ENCODE results near the gene ZNF628. TPM values are rescaled to one million over a fixed set of nuclear protein-coding genes. Genes with fewer than 3 reads are reported as not detected.

ZNF628 gene
- total and polyA plus RNA-seq, 2 donors, result 1.1 to 4.8 TPM

DNA sequence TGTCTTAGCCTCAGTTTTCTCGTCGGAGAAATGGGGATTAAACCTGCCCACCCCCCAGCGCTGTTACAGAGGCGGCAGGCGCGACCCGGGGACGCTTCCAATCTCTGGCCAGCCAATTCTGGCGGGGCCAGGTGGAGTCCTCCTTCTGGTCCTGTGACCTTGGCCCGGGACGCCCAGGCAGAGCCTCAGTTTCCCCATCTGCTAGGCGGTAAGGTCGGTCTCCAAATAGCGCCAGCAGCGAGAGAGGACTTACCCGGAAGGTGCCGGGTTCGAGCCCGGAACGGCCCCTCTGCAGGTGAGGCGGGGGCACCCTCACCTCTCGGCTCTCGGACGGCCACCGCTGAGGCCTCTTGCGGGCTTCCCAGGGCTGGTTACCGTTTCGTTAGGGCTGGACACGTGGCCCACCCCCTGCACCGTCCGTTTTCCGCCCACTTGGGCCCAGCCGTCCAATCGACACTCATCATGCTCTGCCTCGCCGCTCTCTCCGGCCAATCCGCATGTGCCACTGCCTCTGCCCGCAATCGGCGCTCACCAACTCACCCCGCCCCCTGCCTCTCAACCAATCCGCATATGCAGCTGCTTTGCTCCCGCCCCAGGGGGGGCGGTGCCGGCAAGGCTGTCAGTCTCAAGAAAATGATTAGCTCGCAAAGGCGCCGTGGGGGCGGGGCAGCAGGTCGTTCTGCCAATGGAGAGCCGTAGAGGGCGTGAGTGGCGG is 15.0 kb upstream of the ZNF628 start, which contains the start of gene ISOC2:
ISOC2 (minus strand) TSS at position 384 of the 715 bp plus-strand sequence. CDS start 5,156 bp downstream, outside the sequence.
- under 1% methylated on average over 54 of the region's 54 CpGs for WGBS
- peak; percentile 98 to 100 (median 99) for DNase-seq (ENCODE audit: low read depth in 6 of 9, low spot score in 9 of 9)
- Histone ChIP-seq H3K27me3 (ENCODE audit: control insufficient read depth in 2 of 2, insufficient read depth in 1 of 2, low read length in 1 of 2) (peaks cover 1 to 33% of the 10 kb centered on the region in 2 donors), H3K9me3 (ENCODE audit: control insufficient read depth in 2 of 2, insufficient read depth in 1 of 2, low read length in 1 of 2) (peaks cover 1 to 8% of the 10 kb centered on the region in 2 donors), H3K36me3 (ENCODE audit: control insufficient read depth in 2 of 2, insufficient read depth in 2 of 2, low read length in 1 of 2) (no peaks in the 10 kb centered on the region), H3K27ac (ENCODE audit: low read depth in 1 of 2, low read length in 1 of 2) (peak within 1 kb of the TSS; percentile 83 to 85), H3K4me1 (ENCODE audit: control insufficient read depth in 2 of 2, insufficient read depth in 2 of 2, low read length in 2 of 2) (peaks cover 11 to 15% of the 10 kb centered on the region in 2 donors), H3K4me3 (ENCODE audit: low read length in 2 of 2) (peak within 1 kb of the TSS; percentile 62 to 84)

DNA sequence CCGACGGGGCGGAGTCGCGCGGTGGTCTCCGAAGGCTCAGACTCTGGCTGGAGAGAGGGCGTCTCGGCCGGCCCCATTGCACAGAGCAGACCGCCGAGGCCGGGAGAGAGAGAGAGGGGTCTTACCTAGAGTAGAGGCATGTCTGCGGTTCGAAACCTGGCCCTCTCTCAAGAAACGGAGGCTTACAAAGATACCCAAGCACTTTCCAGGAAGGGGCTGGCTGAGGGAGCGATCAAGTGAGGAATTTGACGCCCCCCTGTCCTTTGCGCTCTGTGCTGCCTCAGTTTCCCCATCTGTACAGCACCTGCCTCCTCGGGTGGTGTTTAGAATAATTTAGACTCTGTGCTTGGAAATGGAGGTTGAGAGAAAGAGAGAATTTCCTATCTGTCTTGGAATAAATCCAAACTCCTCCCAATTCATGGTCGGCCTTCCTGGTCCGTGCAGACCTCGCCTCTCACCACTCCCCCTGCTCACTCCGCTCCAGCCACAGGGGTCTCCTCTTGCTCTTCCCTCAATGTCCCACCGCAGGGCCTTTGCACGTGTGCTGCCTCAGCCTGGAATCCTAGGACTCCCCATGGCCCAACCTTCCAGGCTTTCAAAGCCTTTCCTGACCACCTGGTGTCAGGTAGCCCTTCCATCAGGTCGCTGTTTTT is 14.3 kb upstream of the ZNF628 start:
- H3K4me3 ChIP-seq (ENCODE audit: low read length in 2 of 2), result peak overlapping the region; percentile 50 to 62
- H3K9me3 ChIP-seq (ENCODE audit: control insufficient read depth in 2 of 2, insufficient read depth in 1 of 2, low read length in 1 of 2), result peaks cover 1 to 8% of the 10 kb centered on the region in 2 donors
- peak overlapping the region; percentile 46 to 78 for H3K27ac ChIP-seq (ENCODE audit: low read depth in 1 of 2, low read length in 1 of 2)
- DNase-seq (ENCODE audit: low read depth in 6 of 9, low spot score in 9 of 9), result no peak
- 12% methylated on average over 27 of the region's 27 CpGs for WGBS
- peaks cover 11 to 15% of the 10 kb centered on the region in 2 donors for H3K4me1 ChIP-seq (ENCODE audit: control insufficient read depth in 2 of 2, insufficient read depth in 2 of 2, low read length in 2 of 2)
- H3K36me3 ChIP-seq (ENCODE audit: control insufficient read depth in 2 of 2, insufficient read depth in 2 of 2, low read length in 1 of 2), result no peaks in the 10 kb centered on the region
- peaks cover 2 to 33% of the 10 kb centered on the region in 2 donors for H3K27me3 ChIP-seq (ENCODE audit: control insufficient read depth in 2 of 2, insufficient read depth in 1 of 2, low read length in 1 of 2)

DNA sequence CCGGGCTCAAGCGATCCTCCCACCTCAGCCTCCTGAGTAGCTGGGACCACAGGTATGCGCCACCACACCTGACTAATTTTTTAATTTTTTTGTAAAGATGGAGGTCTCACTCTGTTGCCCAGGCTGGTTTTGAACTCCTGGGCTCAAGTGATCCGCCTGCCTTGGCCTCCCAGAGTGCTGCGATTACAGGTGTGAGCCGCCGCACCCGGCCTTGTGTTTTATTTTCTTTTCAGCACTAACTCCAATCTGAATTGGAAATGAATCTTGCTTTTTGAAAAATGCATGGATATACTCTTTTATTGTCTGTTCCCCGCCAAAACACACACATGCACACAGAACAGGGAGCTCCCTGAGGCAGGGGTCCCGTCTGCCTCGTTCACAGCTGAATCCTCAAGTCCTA is 13.7 kb upstream of the ZNF628 start:
- H3K36me3 ChIP-seq (ENCODE audit: control insufficient read depth in 2 of 2, insufficient read depth in 2 of 2, low read length in 1 of 2), result no peaks in the 10 kb centered on the region
- H3K27me3 ChIP-seq (ENCODE audit: control insufficient read depth in 2 of 2, insufficient read depth in 1 of 2, low read length in 1 of 2), result peaks cover 2 to 37% of the 10 kb centered on the region in 2 donors
- DNase-seq (ENCODE audit: low read depth in 6 of 9, low spot score in 9 of 9), result no peak
- peaks cover 1 to 8% of the 10 kb centered on the region in 2 donors for H3K9me3 ChIP-seq (ENCODE audit: control insufficient read depth in 2 of 2, insufficient read depth in 1 of 2, low read length in 1 of 2)
- peaks cover 11 to 15% of the 10 kb centered on the region in 2 donors for H3K4me1 ChIP-seq (ENCODE audit: control insufficient read depth in 2 of 2, insufficient read depth in 2 of 2, low read length in 2 of 2)
- no peak overlapping the region for H3K27ac ChIP-seq (ENCODE audit: low read depth in 1 of 2, low read length in 1 of 2)
- 93% methylated on average over 11 of the region's 11 CpGs for WGBS
- H3K4me3 ChIP-seq (ENCODE audit: low read length in 2 of 2), result no peak overlapping the region

DNA sequence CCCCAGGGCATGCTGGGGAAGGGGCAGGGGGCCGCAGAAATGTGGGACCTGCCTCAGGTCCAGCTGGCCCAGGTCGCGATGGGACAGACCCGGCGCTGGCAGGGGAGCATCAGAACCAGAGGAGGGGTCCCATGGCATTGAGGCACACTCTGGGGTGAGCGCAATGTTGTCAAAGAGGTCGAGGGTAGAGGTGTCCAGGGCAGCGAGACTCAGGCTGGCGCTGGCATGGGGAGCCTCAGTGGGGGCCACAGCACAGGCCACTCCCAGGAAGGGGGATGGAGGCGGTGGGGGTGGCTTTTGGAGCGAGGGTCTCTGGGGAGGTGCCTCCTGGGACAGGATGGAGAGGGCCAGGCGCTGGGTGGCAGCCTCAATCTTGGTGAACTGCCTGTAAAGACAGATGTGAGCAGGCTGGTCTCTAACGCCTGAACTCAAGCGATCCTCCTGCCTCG is 12.8 kb upstream of the ZNF628 start:
- DNase-seq (ENCODE audit: low read depth in 6 of 9, low spot score in 9 of 9), result no peak
- peaks cover 1 to 8% of the 10 kb centered on the region in 2 donors for H3K9me3 ChIP-seq (ENCODE audit: control insufficient read depth in 2 of 2, insufficient read depth in 1 of 2, low read length in 1 of 2)
- peaks cover 2 to 40% of the 10 kb centered on the region in 2 donors for H3K27me3 ChIP-seq (ENCODE audit: control insufficient read depth in 2 of 2, insufficient read depth in 1 of 2, low read length in 1 of 2)
- no peaks in the 10 kb centered on the region for H3K36me3 ChIP-seq (ENCODE audit: control insufficient read depth in 2 of 2, insufficient read depth in 2 of 2, low read length in 1 of 2)
- 84% methylated on average over 15 of the region's 15 CpGs for WGBS
- H3K4me3 ChIP-seq (ENCODE audit: low read length in 2 of 2), result no peak overlapping the region
- peaks cover 15 to 20% of the 10 kb centered on the region in 2 donors for H3K4me1 ChIP-seq (ENCODE audit: control insufficient read depth in 2 of 2, insufficient read depth in 2 of 2, low read length in 2 of 2)
- no peak overlapping the region for H3K27ac ChIP-seq (ENCODE audit: low read depth in 1 of 2, low read length in 1 of 2)

DNA sequence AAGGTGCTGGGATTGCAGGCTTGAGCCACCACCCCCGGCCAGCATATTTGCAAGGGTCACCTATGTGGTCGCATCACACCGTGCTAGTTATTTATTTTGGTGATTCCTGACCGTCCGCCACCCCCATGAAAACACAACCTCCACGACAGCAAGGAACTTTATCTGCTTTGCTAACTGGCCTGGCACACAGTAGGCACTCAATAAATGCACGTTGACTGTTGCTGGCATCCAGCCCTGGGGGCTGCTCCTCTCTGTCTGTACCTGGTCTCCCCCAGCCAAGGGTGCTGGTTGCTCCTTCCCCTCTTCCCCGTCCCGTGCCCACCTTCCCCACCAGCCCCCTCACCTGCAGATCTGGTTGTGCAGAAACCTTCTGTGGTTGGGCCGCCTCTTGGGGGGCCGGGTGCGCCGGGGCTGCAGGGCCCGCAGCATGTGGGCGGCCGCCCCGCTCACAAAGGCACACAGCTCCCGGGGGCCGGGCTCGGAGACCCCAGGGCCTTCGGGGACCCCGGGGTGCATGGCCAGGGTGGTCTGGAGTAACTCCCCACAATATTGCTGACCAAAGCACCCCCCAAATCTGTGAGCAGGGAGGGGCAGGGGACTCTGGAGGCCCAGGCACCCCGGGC is 12.3 kb upstream of the ZNF628 start:
- no peaks in the 10 kb centered on the region for H3K36me3 ChIP-seq (ENCODE audit: control insufficient read depth in 2 of 2, insufficient read depth in 2 of 2, low read length in 1 of 2)
- H3K27ac ChIP-seq (ENCODE audit: low read depth in 1 of 2, low read length in 1 of 2), result no peak overlapping the region
- peaks cover 1 to 8% of the 10 kb centered on the region in 2 donors for H3K9me3 ChIP-seq (ENCODE audit: control insufficient read depth in 2 of 2, insufficient read depth in 1 of 2, low read length in 1 of 2)
- peaks cover 15 to 20% of the 10 kb centered on the region in 2 donors for H3K4me1 ChIP-seq (ENCODE audit: control insufficient read depth in 2 of 2, insufficient read depth in 2 of 2, low read length in 2 of 2)
- H3K27me3 ChIP-seq (ENCODE audit: control insufficient read depth in 2 of 2, insufficient read depth in 1 of 2, low read length in 1 of 2), result peaks cover 2 to 40% of the 10 kb centered on the region in 2 donors
- DNase-seq (ENCODE audit: low read depth in 6 of 9, low spot score in 9 of 9), result no peak
- WGBS, result 82% methylated on average over 23 of the region's 23 CpGs
- H3K4me3 ChIP-seq (ENCODE audit: low read length in 2 of 2), result no peak overlapping the region

DNA sequence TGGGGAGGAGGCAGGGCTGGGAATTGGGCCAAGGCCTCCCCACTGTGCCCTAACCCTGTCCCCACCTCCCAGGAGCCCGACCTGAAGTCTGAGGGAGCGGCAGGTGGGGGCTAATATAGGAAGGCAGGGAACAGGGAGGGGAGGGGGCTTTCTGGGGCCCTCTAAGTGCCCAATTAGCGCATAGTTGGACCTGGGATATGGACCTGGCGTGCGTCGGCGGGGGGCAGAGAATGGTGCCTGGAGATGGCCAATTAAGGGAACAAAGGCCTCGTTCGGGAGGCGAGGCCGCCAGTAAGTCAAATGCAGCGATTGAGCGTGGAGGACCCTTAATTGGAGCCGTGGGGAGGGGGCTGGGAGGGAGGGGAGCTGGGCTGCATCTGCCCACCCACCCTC is 11.8 kb upstream of the ZNF628 start, which contains the start of gene C19orf85:
C19orf85 (minus strand) TSS at position 90 of the 393 bp plus-strand sequence. CDS start 197 bp downstream, outside the sequence.
- Histone ChIP-seq H3K27me3 (ENCODE audit: control insufficient read depth in 2 of 2, insufficient read depth in 1 of 2, low read length in 1 of 2) (peaks cover 2 to 40% of the 10 kb centered on the region in 2 donors), H3K4me3 (ENCODE audit: low read length in 2 of 2) (no peak within 1 kb of the TSS), H3K27ac (ENCODE audit: low read depth in 1 of 2, low read length in 1 of 2) (no peak within 1 kb of the TSS), H3K4me1 (ENCODE audit: control insufficient read depth in 2 of 2, insufficient read depth in 2 of 2, low read length in 2 of 2) (peaks cover 15 to 20% of the 10 kb centered on the region in 2 donors), H3K9me3 (ENCODE audit: control insufficient read depth in 2 of 2, insufficient read depth in 1 of 2, low read length in 1 of 2) (peaks cover 1 to 8% of the 10 kb centered on the region in 2 donors), H3K36me3 (ENCODE audit: control insufficient read depth in 2 of 2, insufficient read depth in 2 of 2, low read length in 1 of 2) (no peaks in the 10 kb centered on the region)
- no peak for DNase-seq (ENCODE audit: low read depth in 6 of 9, low spot score in 9 of 9)
- 81% methylated on average over 14 of the region's 14 CpGs for WGBS

DNA sequence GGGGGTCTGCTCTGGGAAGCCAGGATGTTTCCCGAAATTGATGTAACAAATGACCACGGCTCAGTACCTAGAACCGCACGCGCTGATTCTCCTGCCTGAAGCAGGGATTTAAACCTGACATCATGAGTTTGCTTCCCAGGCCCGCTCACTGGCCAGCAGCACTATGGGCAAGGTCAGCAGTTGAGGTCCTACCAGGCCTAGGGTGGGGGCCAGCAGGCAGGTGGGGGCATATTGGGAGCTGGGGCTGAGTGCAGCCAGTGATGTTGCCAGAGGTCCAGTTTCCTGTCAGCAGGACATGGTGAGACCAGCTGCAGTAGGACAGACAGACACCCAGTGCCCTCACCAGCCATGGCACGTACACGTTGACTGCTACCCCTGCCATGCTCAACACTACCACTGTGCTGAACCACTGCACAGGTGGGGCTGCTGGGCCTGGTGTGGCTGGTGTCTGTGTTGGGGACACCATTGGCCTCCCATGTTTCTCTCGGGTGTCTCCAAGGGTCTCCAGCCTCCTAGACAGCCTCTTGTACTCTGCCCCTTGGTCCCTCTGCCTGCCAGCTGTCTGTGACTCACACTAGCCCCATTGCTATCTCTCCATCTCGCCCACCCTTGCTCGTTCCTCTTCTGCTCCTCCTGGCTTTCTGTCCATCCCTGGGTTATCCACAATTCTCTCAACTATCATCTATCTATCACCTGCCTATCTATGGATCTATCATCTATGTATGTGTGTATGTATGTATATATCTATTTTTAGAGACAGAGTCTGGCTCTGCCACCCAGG is 10.8 kb upstream of the ZNF628 start:
- H3K36me3 ChIP-seq (ENCODE audit: control insufficient read depth in 2 of 2, insufficient read depth in 2 of 2, low read length in 1 of 2), result no peaks in the 10 kb centered on the region
- H3K27ac ChIP-seq (ENCODE audit: low read depth in 1 of 2, low read length in 1 of 2), result no peak overlapping the region
- no peak overlapping the region for H3K4me3 ChIP-seq (ENCODE audit: low read length in 2 of 2)
- DNase-seq (ENCODE audit: low read depth in 6 of 9, low spot score in 9 of 9), result no peak
- peaks cover 2 to 40% of the 10 kb centered on the region in 2 donors for H3K27me3 ChIP-seq (ENCODE audit: control insufficient read depth in 2 of 2, insufficient read depth in 1 of 2, low read length in 1 of 2)
- peaks cover 15 to 19% of the 10 kb centered on the region in 2 donors for H3K4me1 ChIP-seq (ENCODE audit: control insufficient read depth in 2 of 2, insufficient read depth in 2 of 2, low read length in 2 of 2)
- 95% methylated on average over 11 of the region's 11 CpGs for WGBS
- H3K9me3 ChIP-seq (ENCODE audit: control insufficient read depth in 2 of 2, insufficient read depth in 1 of 2, low read length in 1 of 2), result peaks cover 1 to 7% of the 10 kb centered on the region in 2 donors

DNA sequence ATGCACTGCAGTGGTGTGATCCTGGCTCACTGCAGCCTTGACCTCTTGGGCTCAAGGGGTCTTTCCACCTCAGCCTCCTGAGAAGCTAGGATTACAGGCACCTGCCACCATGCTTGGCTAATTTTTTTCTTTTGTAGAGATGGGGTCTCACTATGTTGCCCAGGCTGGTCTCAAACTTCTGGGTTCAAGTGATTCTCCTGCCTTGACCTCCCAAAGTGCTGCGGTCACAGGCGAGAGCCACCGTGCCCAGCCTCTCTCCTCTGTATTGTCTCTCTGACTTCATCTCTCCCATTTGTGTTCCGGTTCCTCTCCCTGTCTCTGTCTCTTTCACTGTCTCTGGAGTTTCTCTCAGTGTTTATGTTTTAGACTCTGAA is 10.2 kb upstream of the ZNF628 start:
- H3K27ac ChIP-seq (ENCODE audit: low read depth in 1 of 2, low read length in 1 of 2), result no peak overlapping the region
- peaks cover 2 to 40% of the 10 kb centered on the region in 2 donors for H3K27me3 ChIP-seq (ENCODE audit: control insufficient read depth in 2 of 2, insufficient read depth in 1 of 2, low read length in 1 of 2)
- H3K36me3 ChIP-seq (ENCODE audit: control insufficient read depth in 2 of 2, insufficient read depth in 2 of 2, low read length in 1 of 2), result no peaks in the 10 kb centered on the region
- WGBS, result 84% methylated on average over 4 of the region's 4 CpGs
- DNase-seq (ENCODE audit: low read depth in 6 of 9, low spot score in 9 of 9), result no peak
- H3K9me3 ChIP-seq (ENCODE audit: control insufficient read depth in 2 of 2, insufficient read depth in 1 of 2, low read length in 1 of 2), result peaks cover 0 to 5% of the 10 kb centered on the region in 2 donors
- H3K4me3 ChIP-seq (ENCODE audit: low read length in 2 of 2), result no peak overlapping the region
- H3K4me1 ChIP-seq (ENCODE audit: control insufficient read depth in 2 of 2, insufficient read depth in 2 of 2, low read length in 2 of 2), result peaks cover 11 to 13% of the 10 kb centered on the region in 2 donors

Measured in thymus (tissue), 11 donors.